Measurements from ENCODE around the gene NDUFB5.

The NDUFB5 gene

DNA sequence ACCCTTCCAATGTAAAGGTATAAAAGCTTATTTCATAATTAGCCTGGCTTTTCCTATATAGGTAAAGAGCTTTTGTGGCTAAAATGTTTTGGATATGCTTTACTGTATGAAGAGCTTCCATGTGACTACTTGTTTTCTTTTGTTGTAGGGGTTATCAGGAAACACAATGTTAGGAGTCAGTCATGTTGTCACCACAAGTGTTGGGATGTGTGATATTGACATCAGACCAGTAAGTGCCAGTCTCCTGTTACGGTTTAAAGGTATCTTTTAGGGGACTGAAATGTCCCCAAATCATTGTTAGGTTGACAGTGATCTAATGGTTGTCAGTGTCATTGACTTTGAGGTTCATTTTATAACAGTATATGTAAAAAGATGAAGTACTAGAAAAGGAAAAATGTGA is 23.6 kb upstream of the NDUFB5 start:
- ChIA-PET CTCF (no interaction called here), POLR2A (ENCODE audit: low non-redundant PET) (no interaction called here)
- H3K27ac ChIP-seq: no peak overlapping the region
- TF ChIP-seq, protein P1, sequence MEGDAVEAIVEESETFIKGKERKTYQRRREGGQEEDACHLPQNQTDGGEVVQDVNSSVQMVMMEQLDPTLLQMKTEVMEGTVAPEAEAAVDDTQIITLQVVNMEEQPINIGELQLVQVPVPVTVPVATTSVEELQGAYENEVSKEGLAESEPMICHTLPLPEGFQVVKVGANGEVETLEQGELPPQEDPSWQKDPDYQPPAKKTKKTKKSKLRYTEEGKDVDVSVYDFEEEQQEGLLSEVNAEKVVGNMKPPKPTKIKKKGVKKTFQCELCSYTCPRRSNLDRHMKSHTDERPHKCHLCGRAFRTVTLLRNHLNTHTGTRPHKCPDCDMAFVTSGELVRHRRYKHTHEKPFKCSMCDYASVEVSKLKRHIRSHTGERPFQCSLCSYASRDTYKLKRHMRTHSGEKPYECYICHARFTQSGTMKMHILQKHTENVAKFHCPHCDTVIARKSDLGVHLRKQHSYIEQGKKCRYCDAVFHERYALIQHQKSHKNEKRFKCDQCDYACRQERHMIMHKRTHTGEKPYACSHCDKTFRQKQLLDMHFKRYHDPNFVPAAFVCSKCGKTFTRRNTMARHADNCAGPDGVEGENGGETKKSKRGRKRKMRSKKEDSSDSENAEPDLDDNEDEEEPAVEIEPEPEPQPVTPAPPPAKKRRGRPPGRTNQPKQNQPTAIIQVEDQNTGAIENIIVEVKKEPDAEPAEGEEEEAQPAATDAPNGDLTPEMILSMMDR (conservative IDR thresholded peaks at IDR 0.05; ENCODE audit: low read depth): no peak
- DNase-seq (ENCODE audit: low spot score): no peak

DNA sequence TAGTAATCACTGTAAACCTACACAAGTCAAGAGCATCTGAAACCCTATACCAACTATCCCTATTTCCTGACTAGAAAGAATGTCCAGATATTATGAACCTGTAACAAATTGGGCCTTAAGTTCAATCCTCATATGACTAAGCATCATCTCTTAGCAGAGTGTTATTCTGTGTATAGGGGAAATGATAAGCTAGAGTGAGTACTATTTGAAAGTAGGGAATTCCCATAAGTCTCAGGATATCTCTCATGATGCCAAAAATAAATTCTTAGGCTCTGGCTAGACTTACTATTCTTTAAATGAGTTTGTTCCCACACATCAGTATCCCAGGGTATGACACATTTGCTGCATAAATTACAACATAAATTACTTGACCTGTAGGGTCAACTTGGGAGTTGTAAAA is 15.5 kb upstream of the NDUFB5 start:
- ChIA-PET CTCF (interaction anchor here (0.6 kb wide), 1 partner anchor 75 kb away, joined by 3 read pairs; no protein-coding TSS in a partner anchor), POLR2A (ENCODE audit: low non-redundant PET) (no interaction called here)
- DNase-seq (ENCODE audit: low spot score): no peak
- TF ChIP-seq, protein P1 (conservative IDR thresholded peaks at IDR 0.05; ENCODE audit: low read depth): no peak
- H3K27ac ChIP-seq: no peak overlapping the region

DNA sequence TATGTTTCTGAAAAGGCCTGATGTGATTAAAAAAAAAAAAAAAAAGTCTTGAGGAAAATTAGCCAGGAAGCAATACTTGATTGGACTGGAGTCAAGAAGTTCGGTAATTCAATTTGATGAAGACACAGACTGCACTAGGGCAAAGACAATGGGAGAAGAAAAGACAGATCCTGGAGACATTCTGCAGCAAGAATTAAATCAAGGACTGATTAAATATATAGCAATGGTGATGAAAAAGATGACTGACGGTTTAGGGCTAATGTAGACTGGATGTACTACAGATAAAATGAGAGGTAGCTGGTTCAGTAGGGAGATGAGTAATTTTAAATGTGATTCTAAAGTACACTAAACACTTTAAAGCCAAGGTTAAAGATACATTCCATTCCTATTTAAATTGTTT is 13.9 kb upstream of the NDUFB5 start:
- CTCF ChIA-PET: no interaction called here
- TF ChIP-seq, protein P1 (conservative IDR thresholded peaks at IDR 0.05; ENCODE audit: low read depth): no peak
- POLR2A ChIA-PET (ENCODE audit: low non-redundant PET): no interaction called here
- H3K27ac ChIP-seq: no peak overlapping the region
- DNase-seq (ENCODE audit: low spot score): no peak

DNA sequence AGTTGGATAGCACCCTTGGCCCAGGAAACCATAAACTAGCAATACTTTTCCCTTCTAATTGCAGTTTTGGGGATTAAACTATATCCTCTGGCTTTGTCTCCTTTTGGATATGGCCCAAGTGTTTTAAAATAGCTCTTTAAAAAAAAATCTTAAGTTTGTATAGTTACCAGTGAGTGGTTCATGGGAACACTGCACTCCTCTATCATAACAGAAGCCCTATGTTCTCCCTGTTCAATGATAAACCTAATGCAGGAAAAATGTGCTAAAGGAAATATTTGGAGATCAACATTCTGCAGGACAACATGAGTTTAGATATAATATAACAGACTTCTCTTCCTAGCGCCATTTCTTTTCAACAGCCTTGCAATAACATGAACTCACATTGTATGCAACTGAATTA is 13.3 kb upstream of the NDUFB5 start:
- DNase-seq (ENCODE audit: low spot score): no peak
- ChIA-PET POLR2A (ENCODE audit: low non-redundant PET) (no interaction called here), CTCF (interaction anchor here (0.6 kb wide), 1 partner anchor 1046 kb away, joined by 3 read pairs; no protein-coding TSS in a partner anchor)
- TF ChIP-seq, protein P1 (conservative IDR thresholded peaks at IDR 0.05; ENCODE audit: low read depth): no peak
- H3K27ac ChIP-seq: no peak overlapping the region

DNA sequence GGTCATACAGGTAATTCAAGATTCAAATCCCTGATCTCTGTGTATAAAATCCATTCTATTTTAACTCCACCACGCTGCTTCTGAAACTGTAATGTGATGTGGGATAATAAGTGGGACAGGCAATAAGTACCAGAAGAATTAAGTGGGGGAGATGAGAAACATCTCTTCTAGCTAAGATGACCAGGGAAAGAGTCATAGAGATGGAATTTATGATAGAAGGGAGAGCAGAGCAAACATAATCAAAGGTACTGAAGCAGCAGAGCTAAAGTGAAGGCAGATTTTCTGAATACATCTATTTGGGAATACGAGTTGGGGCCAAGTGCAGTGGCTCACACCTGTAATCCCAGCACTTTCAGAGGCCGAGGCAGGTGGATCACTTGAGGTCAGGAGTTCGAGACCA is 5.1 kb upstream of the NDUFB5 start:
- DNase-seq (ENCODE audit: low spot score): no peak
- POLR2A ChIA-PET (ENCODE audit: low non-redundant PET): no interaction called here
- no peak overlapping the region for H3K27ac ChIP-seq
- TF ChIP-seq, protein P1 (conservative IDR thresholded peaks at IDR 0.05; ENCODE audit: low read depth): no peak
- CTCF ChIA-PET: no interaction called here

DNA sequence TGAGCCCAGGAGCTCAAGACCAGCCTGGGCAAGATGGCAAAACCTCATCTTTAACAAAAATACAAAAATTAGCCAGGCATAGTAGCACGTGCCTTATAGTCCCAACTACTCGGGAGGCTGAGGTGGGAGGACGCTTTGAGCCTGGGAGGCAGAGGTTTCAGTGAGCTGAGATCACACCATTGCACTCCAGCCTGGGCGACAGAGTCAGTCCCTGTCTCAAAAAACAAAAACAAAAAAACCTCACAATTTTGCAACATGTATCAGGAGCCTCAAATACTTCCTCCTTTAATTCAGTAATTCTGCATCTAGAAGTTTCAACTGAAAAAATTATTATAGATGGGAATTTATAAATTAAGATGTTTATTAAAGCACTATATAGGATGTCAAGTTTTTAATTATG is 1.3 kb upstream of the NDUFB5 start:
- no peak for DNase-seq (ENCODE audit: low spot score)
- TF ChIP-seq, protein P1 (conservative IDR thresholded peaks at IDR 0.05; ENCODE audit: low read depth): no peak
- ChIA-PET CTCF (no interaction called here), POLR2A (ENCODE audit: low non-redundant PET) (no interaction called here)
- H3K27ac ChIP-seq: no peak overlapping the region

DNA sequence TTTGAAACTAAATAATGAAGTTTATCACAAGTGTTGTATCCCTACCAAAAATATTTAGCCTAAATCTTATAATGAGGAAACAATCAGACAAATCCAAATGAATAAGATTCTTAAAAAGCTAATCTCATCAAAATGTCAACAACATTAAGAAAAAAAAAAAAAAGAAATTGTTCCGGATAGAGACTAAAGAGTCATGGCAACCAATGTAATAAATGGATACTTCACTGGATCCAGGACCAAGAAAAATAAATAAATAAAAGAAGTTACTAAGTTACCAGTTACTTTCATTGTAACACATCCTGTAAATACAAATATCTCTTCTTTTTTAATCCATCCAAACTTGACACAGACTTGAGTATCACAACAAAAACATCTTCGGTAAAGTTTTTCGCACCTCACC is 763 bp upstream of the NDUFB5 start:
- TF ChIP-seq, protein P1 (conservative IDR thresholded peaks at IDR 0.05; ENCODE audit: low read depth): no peak
- CTCF ChIA-PET: no interaction called here
- no peak for DNase-seq (ENCODE audit: low spot score)
- POLR2A ChIA-PET (ENCODE audit: low non-redundant PET): no interaction called here
- peak overlapping the region; percentile 78 for H3K27ac ChIP-seq
